BE2C (cell line): ENCODE measurements around the gene ERG28.

Experiments
- DNase-seq: peaks from one replicate; pipeline ENCODE4 v3.0.0-alpha.2; 2020
- H3K27me3 ChIP-seq: fragments of 250-450 bp; sonication (Bioruptor Pico); 2 replicates; pipeline ENCODE4 v1.5.1; 2020; ENCODE audit warnings: mild to moderate bottlenecking
- H3K36me3 ChIP-seq: fragments of 250-450 bp; sonication (Bioruptor Pico); 2 replicates; pipeline ENCODE4 v1.5.1; 2020; ENCODE audit warnings: mild to moderate bottlenecking
- H3K4me1 ChIP-seq: fragments of 250-450 bp; sonication (Bioruptor Pico); 2 replicates; pipeline ENCODE4 v1.5.1; 2020
- H3K4me3 ChIP-seq: 2 replicates; pipeline ENCODE4 v1.5.1; 2011; ENCODE audit warnings: low read depth, low read length
- H3K9me3 ChIP-seq: fragments of 250-450 bp; sonication (Bioruptor Pico); 2 replicates; pipeline ENCODE4 v1.5.1; 2020
- TF ChIP-seq, protein P1 (sequence below): IDR thresholded peaks from 2 replicates; pipeline ENCODE4 v1.5.1; 2012; ENCODE audit warnings: mild to moderate bottlenecking, low read depth, low read length

Gene ERG28

DNA sequence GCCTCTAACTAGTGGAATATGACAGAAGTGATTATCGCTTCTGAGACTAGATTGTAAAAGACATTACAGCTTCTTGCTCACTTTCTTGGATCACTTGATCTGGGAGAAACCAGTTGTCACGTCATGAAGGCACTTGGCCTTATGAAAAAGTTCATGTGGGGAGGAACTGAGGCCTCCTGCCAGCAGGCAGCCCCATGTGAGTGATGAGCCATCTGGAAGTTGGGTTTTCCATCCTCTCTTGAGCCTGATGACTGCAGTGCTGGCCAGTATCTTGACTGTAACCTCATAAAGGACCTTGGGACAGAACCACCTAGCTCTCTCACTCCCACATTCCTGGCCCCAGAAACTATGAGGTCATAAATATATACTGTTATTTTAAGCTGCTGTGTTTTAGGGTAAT is 28.3 kb upstream of the ERG28 start:
- TF ChIP-seq, protein P1, sequence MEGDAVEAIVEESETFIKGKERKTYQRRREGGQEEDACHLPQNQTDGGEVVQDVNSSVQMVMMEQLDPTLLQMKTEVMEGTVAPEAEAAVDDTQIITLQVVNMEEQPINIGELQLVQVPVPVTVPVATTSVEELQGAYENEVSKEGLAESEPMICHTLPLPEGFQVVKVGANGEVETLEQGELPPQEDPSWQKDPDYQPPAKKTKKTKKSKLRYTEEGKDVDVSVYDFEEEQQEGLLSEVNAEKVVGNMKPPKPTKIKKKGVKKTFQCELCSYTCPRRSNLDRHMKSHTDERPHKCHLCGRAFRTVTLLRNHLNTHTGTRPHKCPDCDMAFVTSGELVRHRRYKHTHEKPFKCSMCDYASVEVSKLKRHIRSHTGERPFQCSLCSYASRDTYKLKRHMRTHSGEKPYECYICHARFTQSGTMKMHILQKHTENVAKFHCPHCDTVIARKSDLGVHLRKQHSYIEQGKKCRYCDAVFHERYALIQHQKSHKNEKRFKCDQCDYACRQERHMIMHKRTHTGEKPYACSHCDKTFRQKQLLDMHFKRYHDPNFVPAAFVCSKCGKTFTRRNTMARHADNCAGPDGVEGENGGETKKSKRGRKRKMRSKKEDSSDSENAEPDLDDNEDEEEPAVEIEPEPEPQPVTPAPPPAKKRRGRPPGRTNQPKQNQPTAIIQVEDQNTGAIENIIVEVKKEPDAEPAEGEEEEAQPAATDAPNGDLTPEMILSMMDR, result no peak
- Histone ChIP-seq H3K9me3 (no peaks in the 10 kb centered on the region), H3K4me1 (peaks cover 3% of the 10 kb centered on the region; the same call in 1 of the 2 replicates), H3K36me3 (peaks cover 20% of the 10 kb centered on the region), H3K27me3 (no peaks in the 10 kb centered on the region), H3K4me3 (no peak overlapping the region)
- DNase-seq, result no peak

DNA sequence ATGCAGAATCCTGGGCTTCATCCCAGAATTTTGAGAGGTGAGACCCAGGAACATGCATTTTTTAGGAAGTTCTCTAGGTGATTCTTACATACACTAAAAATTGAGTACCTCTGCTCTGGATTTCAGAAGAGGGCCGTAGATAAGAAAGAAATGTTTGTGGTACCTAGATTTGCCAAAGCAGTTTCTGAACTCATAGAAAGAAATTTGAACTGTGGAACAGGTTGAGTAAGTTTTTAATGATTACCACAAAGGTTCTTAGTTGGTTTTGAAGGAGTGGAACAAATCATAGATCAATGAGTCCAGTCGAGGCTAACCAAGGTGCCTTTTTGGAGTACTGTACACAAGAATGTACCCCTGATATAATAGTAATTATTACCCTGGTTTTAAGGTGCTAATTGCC is 25.2 kb upstream of the ERG28 start:
- no peaks in the 10 kb centered on the region for H3K27me3 ChIP-seq
- no peaks in the 10 kb centered on the region for H3K9me3 ChIP-seq
- DNase-seq, result no peak
- H3K4me1 ChIP-seq, result peaks cover 3% of the 10 kb centered on the region; the same call in 1 of the 2 replicates
- TF ChIP-seq, protein P1, result no peak
- H3K4me3 ChIP-seq, result no peak overlapping the region
- peaks cover 15% of the 10 kb centered on the region for H3K36me3 ChIP-seq

DNA sequence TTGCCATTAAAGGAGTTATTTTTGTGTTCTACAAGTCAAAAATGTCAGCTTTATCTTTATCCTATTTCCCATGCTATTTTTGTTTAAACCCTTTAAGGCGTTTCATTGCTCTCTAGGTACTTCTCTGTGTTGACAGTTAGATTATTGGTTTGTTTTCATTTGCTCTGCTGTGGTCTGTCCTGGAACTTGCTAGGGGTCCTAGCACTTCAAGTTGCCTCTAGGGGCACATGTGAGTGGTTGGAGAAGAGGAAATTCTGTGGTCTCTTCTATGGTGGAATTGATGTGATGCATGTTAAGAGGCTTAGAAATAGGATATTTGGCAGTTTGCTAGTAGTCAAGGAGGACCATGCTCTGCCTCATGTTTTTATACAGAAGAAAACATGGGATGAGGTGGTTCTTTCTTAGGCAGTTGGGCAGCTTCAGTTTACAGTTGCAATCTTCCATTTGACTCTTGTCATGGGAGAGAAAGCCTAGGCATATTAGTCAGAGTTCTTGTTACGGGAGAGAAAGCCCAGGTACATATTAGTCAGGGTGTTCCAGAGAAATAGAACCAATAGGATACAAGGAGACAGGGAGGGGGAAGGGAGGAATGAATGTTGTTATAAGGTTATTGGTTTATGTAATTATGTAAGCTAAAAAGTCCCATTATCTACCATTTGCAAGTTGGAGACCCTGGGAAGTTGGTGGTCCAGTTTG is 14.7 kb upstream of the ERG28 start:
- no peaks in the 10 kb centered on the region for H3K4me1 ChIP-seq
- no peak for DNase-seq
- H3K36me3 ChIP-seq, result peaks cover 2% of the 10 kb centered on the region
- no peaks in the 10 kb centered on the region for H3K27me3 ChIP-seq
- H3K9me3 ChIP-seq, result no peaks in the 10 kb centered on the region
- H3K4me3 ChIP-seq, result no peak overlapping the region
- TF ChIP-seq, protein P1, result peak; percentile 43

DNA sequence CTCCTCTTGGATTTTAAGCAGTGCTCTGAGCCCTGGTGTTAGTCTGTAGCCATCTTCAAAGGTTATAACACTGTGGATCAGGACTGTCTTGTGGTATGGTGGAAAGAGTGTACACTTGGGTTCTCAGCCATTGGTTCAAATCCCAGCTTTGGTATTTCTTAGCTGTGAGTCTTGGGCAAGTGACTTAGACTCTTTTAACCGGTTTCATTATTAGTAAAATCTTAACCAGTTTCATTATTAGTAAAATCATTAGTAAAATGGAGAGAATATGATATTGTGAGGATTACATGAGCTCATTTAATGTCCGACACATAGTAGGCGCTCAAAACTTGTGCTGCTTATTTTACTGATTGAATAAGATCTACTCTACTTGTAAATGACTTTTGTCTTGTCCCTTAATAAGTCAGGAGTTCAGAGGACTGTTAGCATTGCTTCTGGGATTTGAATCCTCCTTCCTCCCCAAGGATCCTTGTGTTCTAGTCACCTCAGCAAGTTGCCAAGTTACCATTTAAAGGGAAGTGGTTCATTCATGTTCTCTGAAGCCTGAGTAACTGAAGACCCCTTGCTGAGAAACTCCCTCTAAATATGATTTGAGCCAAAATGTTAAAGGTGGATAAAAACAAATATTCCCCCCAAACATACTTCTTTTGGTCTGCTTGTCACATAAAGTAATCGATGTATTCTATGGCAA is 12.8 kb upstream of the ERG28 start:
- Histone ChIP-seq H3K36me3 (peaks cover 11% of the 10 kb centered on the region), H3K4me1 (no peaks in the 10 kb centered on the region), H3K4me3 (no peak overlapping the region), H3K9me3 (no peaks in the 10 kb centered on the region), H3K27me3 (no peaks in the 10 kb centered on the region)
- DNase-seq, result no peak
- TF ChIP-seq, protein P1, result no peak

DNA sequence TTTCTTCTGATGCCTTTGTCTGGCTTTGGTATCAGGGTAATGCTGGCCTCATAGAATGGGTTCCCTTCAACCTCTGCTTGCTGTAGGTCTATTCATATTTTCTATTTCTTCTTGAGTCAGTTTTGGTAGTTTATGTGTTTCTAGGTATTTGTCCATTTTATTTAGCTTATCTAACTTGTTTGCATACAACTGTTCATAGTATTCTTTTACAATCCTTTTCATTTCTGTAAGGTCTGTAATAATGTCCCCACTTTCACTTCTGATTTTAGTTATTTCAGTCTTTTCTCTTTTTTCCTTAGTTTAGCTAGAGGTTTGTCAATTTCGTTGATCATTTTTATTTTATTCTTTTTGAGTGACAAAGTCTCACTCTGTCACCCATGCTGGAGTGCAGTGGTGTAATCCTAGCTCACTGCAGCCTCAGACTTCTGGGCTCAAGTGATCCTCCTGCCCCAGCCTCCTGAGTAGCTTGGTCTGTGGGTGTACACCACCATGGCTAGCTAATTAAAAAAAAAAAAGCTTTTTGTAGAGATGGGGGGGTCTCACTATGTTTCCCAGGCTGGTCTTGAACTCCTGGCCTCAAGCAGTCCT is 12.0 kb upstream of the ERG28 start:
- Histone ChIP-seq H3K36me3 (peaks cover 11% of the 10 kb centered on the region), H3K27me3 (no peaks in the 10 kb centered on the region), H3K9me3 (no peaks in the 10 kb centered on the region), H3K4me1 (no peaks in the 10 kb centered on the region), H3K4me3 (no peak overlapping the region)
- no peak for DNase-seq
- TF ChIP-seq, protein P1, result no peak
